Cardiac muscle cell (in vitro differentiated cells and primary cell): ENCODE results near the gene GLYR1. TPM values are rescaled to one million over a fixed set of nuclear protein-coding genes. Genes with fewer than 3 reads are reported as not detected.
"Not testable (repeated sequence)": the region's sequence is repeated elsewhere in the genome, so short reads cannot be mapped to it uniquely, and the experiment has no call there.

Experiments used
- DNase-seq, 2 donors: peaks; one replicate each; pipeline versions ENCODE4 v3.0.0 to v3.0.0-alpha.2; 2010 to 2017; ENCODE audit warnings: low read depth in 1 of 2, low spot score in 1 of 2
- H3K27ac ChIP-seq: fragments of 200-600 bp; sonication (generic); 2 replicates; pipeline ENCODE4 v1.5.1; 2016
- H3K27me3 ChIP-seq: fragments of 200-600 bp; sonication (generic); 2 replicates; pipeline ENCODE4 v1.6.0; 2016; ENCODE audit warnings: control low read depth
- H3K36me3 ChIP-seq: fragments of 200-600 bp; sonication (generic); 2 replicates; pipeline ENCODE4 v1.5.1; 2016; ENCODE audit warnings: control low read depth
- H3K4me1 ChIP-seq: fragments of 200-600 bp; sonication (generic); 2 replicates; pipeline ENCODE4 v1.8.1; 2017; ENCODE audit warnings: low read depth, mild to moderate bottlenecking, mixed run types
- H3K4me3 ChIP-seq: fragments of 200-600 bp; sonication (generic); 2 replicates; pipeline ENCODE4 v1.5.1; 2016; ENCODE audit warnings: mild to moderate bottlenecking
- H3K9me3 ChIP-seq: fragments of 200-600 bp; sonication (generic); 2 replicates; pipeline ENCODE4 v1.5.1; 2017; ENCODE audit warnings: low read depth, mild to moderate bottlenecking, control low read depth
- CTCF ChIP-seq: IDR thresholded peaks from 2 replicates; pipeline ENCODE4 v1.5.1; 2012; ENCODE audit warnings: low read depth, mild to moderate bottlenecking, low read length
- polyA plus RNA-seq: library from polyadenylated mRNA; unstranded; fragments of >200 nt; fragmentation: Nextera tagmentation; extraction: Ambion mirVana; gene quantifications from 2 replicates; pipeline ENCODE4 v1.2.1, GENCODE V29; 2016
- total RNA-seq: library from RNA; depleted of rRNA; stranded (reverse); fragments of >200 nt; gene quantifications from 2 replicates; pipeline ENCODE4 v1.2.3, GENCODE V29; 2016

GLYR1 gene
- 38.0 and 44.3 TPM in 2 replicates for total RNA-seq
- polyA plus RNA-seq = 52.1 and 65.5 TPM in 2 replicates

GRCh38 chr16:4846901-4847773 is at the start of gene GLYR1, which contains the start of gene UBN1:
TSS of gene GLYR1 (minus strand) at chr16:4847288. CDS start at chr16:4847265, 23 bp downstream.
TSS of gene UBN1 (plus strand) at chr16:4847481. CDS start at chr16:4852918, 5,437 bp downstream.
- TF ChIP-seq CTCF = no peak
- Histone ChIP-seq H3K27me3 (no peaks in the 10 kb centered on the region), H3K4me1 (peaks cover 31% of the 10 kb centered on the region), H3K9me3 (no peaks in the 10 kb centered on the region), H3K27ac (peak within 1 kb of the TSS; percentile 95), H3K36me3 (peaks cover 30% of the 10 kb centered on the region), H3K4me3 (peak within 1 kb of the TSS; percentile 95)
- peak; percentile 98 to 99 for DNase-seq

- H3K36me3 ChIP-seq, DNase-seq, H3K27me3 ChIP-seq, H3K9me3 ChIP-seq, H3K27ac ChIP-seq, H3K4me3 ChIP-seq, H3K4me1 ChIP-seq: not testable (repeated sequence)
Measured at GRCh38 chr16:4896761-4897160, 49.7 kb upstream of the GLYR1 start.

DNA sequence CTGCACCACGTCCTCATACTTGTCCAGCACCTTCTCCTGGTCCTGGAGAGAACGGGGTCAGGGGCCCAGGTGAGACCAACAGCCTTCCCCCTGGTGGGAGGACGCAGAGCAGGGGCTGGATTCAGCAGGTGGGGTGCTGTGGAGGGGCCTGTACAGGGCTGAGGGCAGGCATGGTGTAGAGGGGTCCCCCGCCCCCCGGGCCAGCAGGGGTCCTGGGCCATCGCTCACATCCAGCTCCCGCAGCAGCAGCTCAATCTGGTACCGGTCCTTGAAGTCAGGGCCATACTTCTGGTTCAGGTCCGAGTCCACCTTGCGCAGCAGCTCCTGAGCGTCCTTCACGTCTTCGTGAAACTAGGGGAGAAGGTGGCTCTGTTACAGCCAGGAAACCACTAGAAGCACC is 48.3 kb upstream of the GLYR1 start:
- H3K4me1 ChIP-seq = no peaks in the 10 kb centered on the region
- no peak overlapping the region for H3K4me3 ChIP-seq
- H3K9me3 ChIP-seq = no peaks in the 10 kb centered on the region
- no peak for DNase-seq
- no peak for TF ChIP-seq CTCF
- H3K36me3 ChIP-seq = no peaks in the 10 kb centered on the region
- H3K27me3 ChIP-seq = no peaks in the 10 kb centered on the region
- H3K27ac ChIP-seq = no peak overlapping the region

DNA sequence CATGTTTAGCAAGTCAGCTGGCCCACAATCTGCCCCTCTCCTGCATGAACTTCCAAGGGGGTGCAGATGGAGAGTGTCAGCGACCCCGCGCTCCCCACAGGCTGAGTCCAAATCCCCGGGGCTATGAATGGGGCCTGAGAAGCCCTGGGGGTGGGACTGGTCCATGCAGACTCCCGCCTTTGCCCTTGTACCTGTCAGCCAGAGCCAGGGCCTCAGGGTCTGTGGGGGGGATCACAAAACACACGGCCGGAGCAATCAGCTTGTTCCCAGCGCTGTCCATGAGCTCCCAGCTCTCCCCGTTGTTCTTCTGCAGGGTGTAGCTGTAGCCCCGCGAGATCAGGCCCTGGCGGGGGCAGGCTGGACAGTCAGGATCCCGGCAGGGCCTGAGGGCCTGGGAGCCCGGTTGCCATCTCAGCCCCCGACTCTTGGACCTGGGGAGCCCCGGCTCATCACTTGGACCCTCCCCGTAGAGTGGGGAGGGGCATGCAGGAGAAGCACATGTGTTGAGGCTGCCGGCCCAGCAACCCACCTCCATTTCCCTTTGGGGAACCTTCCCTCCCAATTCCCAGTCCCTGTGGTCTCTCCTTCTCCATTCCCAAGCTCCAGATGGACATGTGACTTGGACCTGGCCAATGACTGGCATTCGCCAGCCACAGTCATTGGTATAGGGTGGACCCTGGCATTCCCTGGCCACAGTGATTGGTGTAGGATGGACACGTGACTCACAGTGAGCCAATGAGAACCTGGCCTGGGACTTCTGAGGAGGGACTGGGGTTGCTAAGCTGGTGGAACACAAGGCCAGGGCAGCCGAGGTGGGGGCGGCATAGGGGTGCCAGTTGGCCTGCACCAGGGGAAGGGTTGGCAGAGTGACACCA is 47.4 kb upstream of the GLYR1 start:
- H3K4me3 ChIP-seq = no peak overlapping the region
- no peak for TF ChIP-seq CTCF
- DNase-seq = no peak
- no peaks in the 10 kb centered on the region for H3K36me3 ChIP-seq
- no peaks in the 10 kb centered on the region for H3K27me3 ChIP-seq
- no peak overlapping the region for H3K27ac ChIP-seq
- no peaks in the 10 kb centered on the region for H3K9me3 ChIP-seq
- no peaks in the 10 kb centered on the region for H3K4me1 ChIP-seq

DNA sequence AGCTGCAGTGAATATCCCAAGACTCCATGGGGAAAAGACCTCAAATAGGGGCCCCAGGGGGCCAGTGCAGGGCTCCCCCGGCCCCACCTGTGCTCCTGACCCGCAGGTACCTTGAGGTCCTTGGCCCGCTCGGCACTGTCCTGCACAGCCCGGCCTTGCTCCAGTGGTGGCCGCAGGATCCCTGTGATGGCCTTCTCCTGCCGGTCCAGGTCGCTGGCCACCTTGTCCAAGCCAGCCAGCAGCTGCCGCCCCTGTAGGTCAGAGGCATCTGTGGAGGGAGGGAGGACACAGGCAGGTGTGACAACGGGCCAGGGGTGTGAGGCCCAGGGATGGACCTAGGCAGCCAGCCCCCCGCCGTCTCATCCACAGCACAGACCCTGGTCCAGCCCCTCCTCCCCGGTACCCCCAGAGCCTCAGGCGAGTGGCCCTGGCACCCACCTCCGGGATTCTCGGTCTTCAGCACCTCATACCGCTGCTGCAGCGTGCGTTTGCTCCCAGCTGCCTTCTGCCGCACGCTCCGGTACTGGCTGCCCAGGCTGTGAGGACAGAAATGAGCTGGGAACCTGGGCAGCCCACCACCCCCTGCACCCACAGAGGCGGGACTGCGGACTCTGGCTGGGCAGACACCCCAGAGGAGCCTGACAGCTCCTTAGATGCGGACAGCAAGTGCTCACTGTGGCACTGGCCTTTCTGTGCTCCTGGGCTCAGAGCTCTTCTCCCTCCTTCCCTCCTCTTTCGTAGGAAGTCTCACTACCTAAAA is 46.2 kb upstream of the GLYR1 start:
- H3K27me3 ChIP-seq = no peaks in the 10 kb centered on the region
- H3K36me3 ChIP-seq = no peaks in the 10 kb centered on the region

More for the DNA sequence above, 46.2 kb upstream of the GLYR1 start:
- Histone ChIP-seq H3K9me3 (no peaks in the 10 kb centered on the region), H3K4me1 (no peaks in the 10 kb centered on the region), H3K4me3 (no peak overlapping the region), H3K27ac (no peak overlapping the region)
- no peak for TF ChIP-seq CTCF
- no peak for DNase-seq
